Measurements from ENCODE around the gene ABCA2. TPM values are rescaled to one million over a fixed set of nuclear protein-coding genes. Genes with fewer than 3 reads are reported as not detected.

Gene ABCA2
- total and polyA plus RNA-seq, 9 of the 15 experiments (the other 6 are each of a cell fraction or from before 2014, with no cell fraction given) = 0.69 to 16.3 (median 6.1) TPM; not detected in 2

GRCh38 chr9:137027369-137028262, at the start of gene ABCA2 (continued):
- TF ChIP-seq SNIP1 (IDR thresholded peaks at IDR 0.05; ENCODE audit: low read depth) (no peak), CREB5 (CRISPR knock-in tag; IDR thresholded peaks at IDR 0.05) (no peak), ZBTB34 (CRISPR knock-in tag; IDR thresholded peaks at IDR 0.05) (no peak), FUS (optimal IDR thresholded peaks at IDR 0.05; ENCODE audit: low read depth, low read length) (no peak), TFAM (CRISPR knock-in tag; conservative IDR thresholded peaks at IDR 0.05) (no peak), MEIS2 (IDR thresholded peaks at IDR 0.05; ENCODE audit: partially characterized antibody) (no peak), UBTF (IDR thresholded peaks at IDR 0.05; ENCODE audit: borderline replicate concordance in 1 of 2, low read depth in 2 of 2, low read length in 2 of 2) (no peak), STAT5B (CRISPR knock-in tag; IDR thresholded peaks at IDR 0.05) (no peak), ZEB2 (IDR thresholded peaks at IDR 0.05) (no peak), ASH1L (IDR thresholded peaks at IDR 0.05; ENCODE audit: borderline replicate concordance, low read depth, partially characterized antibody) (no peak), ZNF174 (CRISPR knock-in tag; IDR thresholded peaks at IDR 0.05) (no peak), PHB2 (IDR thresholded peaks at IDR 0.05; ENCODE audit: low read depth) (no peak), BRCA1 (IDR thresholded peaks at IDR 0.05) (no peak), BRCA1 (CRISPR knock-in tag; IDR thresholded peaks at IDR 0.05) (no peak), SUPT5H (IDR thresholded peaks at IDR 0.05) (no peak), NR2C2 (CRISPR knock-in tag; IDR thresholded peaks at IDR 0.05) (no peak), NR2C2 (tag; IDR thresholded peaks at IDR 0.05) (peak; percentile 18; the same call in 1 of the 2 replicates), MYNN (IDR thresholded peaks at IDR 0.05) (no peak), MYNN (CRISPR knock-in tag; IDR thresholded peaks at IDR 0.05) (no peak), MLLT1 (IDR thresholded peaks at IDR 0.05) (no peak), MTF1 (CRISPR knock-in tag; IDR thresholded peaks at IDR 0.05; ENCODE audit: borderline replicate concordance) (no peak), HNRNPLL (IDR thresholded peaks at IDR 0.05; ENCODE audit: low read depth, low read length, poor library complexity, severe bottlenecking) (no peak)
